HEK293 (cell line): ENCODE results near the gene MYLK4.

ENCODE experiments used
- CTCF ChIA-PET: fragments of 350-600 bp; formaldehyde crosslinking; extraction: SDS; loops from one replicate; lab custom pipeline; 2021; ENCODE audit warnings: antibody characterized with exemption; lab: Yijun Ruan, JAX
- POLR2A ChIA-PET: fragments of 300-600 bp; formaldehyde crosslinking; extraction: SDS; loops from one replicate; lab custom pipeline; 2020; ENCODE audit warnings: antibody characterized with exemption, inconsistent platforms; lab: Yijun Ruan, JAX
- H3K27ac ChIP-seq: fragments of 200-500 bp; sonication (Bioruptor generic); 2 replicates; pipeline ENCODE4 v1.5.1; 2014; ENCODE audit warnings: low read depth, low read length, control low read depth, inconsistent platforms; ENCODE audit errors: extremely low read depth
- H3K36me3 ChIP-seq, 2 experiments: fragments of 200-500 bp in 1 of 2; sonication (Bioruptor generic) in 1 of 2; 1 replicate in 1 of 2; 2 replicates in 1 of 2; pipeline ENCODE4 v1.5.1; 2014 to 2017; ENCODE audit warnings: inconsistent platforms in 2 of 2, low read length in 2 of 2; ENCODE audit not compliant: control insufficient read depth in 2 of 2, insufficient read depth in 1 of 2
- H3K4me1 ChIP-seq: fragments of 200-500 bp; sonication (Bioruptor generic); 2 replicates; pipeline ENCODE4 v1.5.1; 2014; ENCODE audit warnings: mild to moderate bottlenecking, low read length, inconsistent platforms; ENCODE audit not compliant: control insufficient read depth, insufficient read depth
- H3K4me3 ChIP-seq: 2 replicates; pipeline ENCODE4 v1.5.1; 2011; ENCODE audit warnings: low read depth, mild to moderate bottlenecking, control low read depth, low read length, moderate library complexity
- H3K9me3 ChIP-seq: fragments of 200-500 bp; sonication (Bioruptor generic); 2 replicates; pipeline ENCODE4 v1.5.1; 2014; ENCODE audit warnings: low read depth, low read length, inconsistent platforms; ENCODE audit not compliant: control insufficient read depth, insufficient read depth
- KLF8 ChIP-seq: fragments of 450-650 bp; formaldehyde crosslinking; IDR thresholded peaks from 2 replicates; pipeline ENCODE4 v1.5.1; 2016; ENCODE audit warnings: missing biosample characterization, missing genetic modification characterization
- KLF9 ChIP-seq: fragments of 450-650 bp; formaldehyde crosslinking; IDR thresholded peaks from 2 replicates; pipeline ENCODE4 v1.5.1; 2016; ENCODE audit warnings: missing biosample characterization, missing genetic modification characterization, low read depth
- SP3 ChIP-seq: fragments of 450-650 bp; formaldehyde crosslinking; IDR thresholded peaks from 2 replicates; pipeline ENCODE4 v1.5.1; 2016; ENCODE audit warnings: missing biosample characterization, missing genetic modification characterization
- TCF7L2 ChIP-seq: IDR thresholded peaks from 2 replicates; pipeline ENCODE4 v1.6.1; 2011; ENCODE audit warnings: low read depth, mild to moderate bottlenecking, inconsistent platforms, low read length, moderate library complexity, borderline replicate concordance
- YY1 ChIP-seq: fragments of 450-650 bp; formaldehyde crosslinking; IDR thresholded peaks from 2 replicates; pipeline ENCODE4 v1.5.1; 2018; ENCODE audit warnings: missing biosample characterization, missing genetic modification characterization
- ZBTB17 ChIP-seq: fragments of 450-650 bp; formaldehyde crosslinking; IDR thresholded peaks from 2 replicates; pipeline ENCODE4 v1.5.1; 2016; ENCODE audit warnings: missing biosample characterization, missing genetic modification characterization
- ZNF16 ChIP-seq: fragments of 450-650 bp; formaldehyde crosslinking; IDR thresholded peaks from 2 replicates; pipeline ENCODE4 v1.5.1; 2016; ENCODE audit warnings: low read depth, missing biosample characterization, missing genetic modification characterization
- ZNF169 ChIP-seq: fragments of 450-650 bp; formaldehyde crosslinking; IDR thresholded peaks from 2 replicates; pipeline ENCODE4 v1.5.1; 2016; ENCODE audit warnings: missing biosample characterization, missing genetic modification characterization
- ZNF292 ChIP-seq: fragments of 450-650 bp; formaldehyde crosslinking; IDR thresholded peaks from 2 replicates; pipeline ENCODE4 v1.5.1; 2016; ENCODE audit warnings: low read depth, missing biosample characterization, missing genetic modification characterization, borderline replicate concordance
- ZNF624 ChIP-seq: fragments of 450-650 bp; formaldehyde crosslinking; IDR thresholded peaks from 2 replicates; pipeline ENCODE4 v1.5.1; 2017; ENCODE audit warnings: missing biosample characterization, missing genetic modification characterization
- ZSCAN30 ChIP-seq: fragments of 450-650 bp; IDR thresholded peaks from 2 replicates; pipeline ENCODE4 v1.5.1; 2018; ENCODE audit warnings: missing biosample characterization, mild to moderate bottlenecking, missing genetic modification characterization, moderate library complexity
- TF ChIP-seq, protein P1 (sequence below): fragments of 450-650 bp; formaldehyde crosslinking; conservative IDR thresholded peaks from 2 replicates; pipeline ENCODE4 v1.5.1; 2016; ENCODE audit warnings: low read depth, missing biosample characterization, missing genetic modification characterization
- TF ChIP-seq, protein P2 (sequence below): fragments of 450-650 bp; formaldehyde crosslinking; IDR thresholded peaks from 2 replicates; pipeline ENCODE4 v1.5.1; 2017; ENCODE audit warnings: missing biosample characterization, missing genetic modification characterization
- TF ChIP-seq, protein P3 (sequence below): fragments of 450-650 bp; formaldehyde crosslinking; IDR thresholded peaks from 2 replicates; pipeline ENCODE4 v1.5.1; 2016; ENCODE audit warnings: missing biosample characterization, missing genetic modification characterization
- TF ChIP-seq, protein P4 (sequence below): fragments of 450-650 bp; formaldehyde crosslinking; IDR thresholded peaks from 2 replicates; pipeline ENCODE4 v1.5.1; 2017; ENCODE audit warnings: missing biosample characterization, missing genetic modification characterization
- TF ChIP-seq, protein P5 (sequence below): fragments of 450-650 bp; formaldehyde crosslinking; conservative IDR thresholded peaks from 2 replicates; pipeline ENCODE4 v1.5.1; 2016; ENCODE audit warnings: low read depth, missing biosample characterization, missing genetic modification characterization

MYLK4 gene

DNA sequence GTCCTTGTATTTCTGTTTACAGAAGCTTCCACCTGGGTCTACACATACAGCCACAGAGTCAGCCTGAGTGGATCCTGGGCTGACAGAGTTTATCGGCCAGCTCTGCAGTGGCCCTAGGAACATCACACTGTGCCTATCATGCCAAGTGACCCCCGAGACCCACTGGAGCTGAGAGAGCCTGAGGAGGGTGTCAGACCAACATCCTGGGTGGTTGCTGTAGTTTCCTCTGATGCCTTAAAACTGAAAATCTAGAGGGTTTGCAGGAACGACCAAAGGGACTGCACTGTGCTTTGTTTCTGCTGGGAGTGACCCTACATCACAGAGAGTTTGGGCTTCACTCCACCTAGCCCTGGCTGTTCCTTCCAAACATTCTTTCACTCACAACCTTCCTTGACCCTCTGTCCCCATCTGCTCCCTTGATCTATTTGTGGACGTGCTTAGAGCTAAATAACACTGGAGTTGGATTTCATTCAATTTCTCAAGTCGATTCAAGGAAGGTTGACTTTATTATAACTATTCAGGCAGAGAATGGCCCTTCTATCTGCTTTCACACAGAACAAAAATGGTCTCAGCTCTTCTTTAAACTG, 18.1 kb downstream of the MYLK4 start:
- no peaks in the 10 kb centered on the region for H3K36me3 ChIP-seq
- ChIA-PET CTCF (interaction anchor here (0.5 to 2.4 kb wide), 8 partner anchors 8 to 200 kb away, joined by 3 to 21 read pairs (median 4); partner anchors contain the start of gene MYLK4), POLR2A (no interaction called here)
- H3K4me1 ChIP-seq: no peaks in the 10 kb centered on the region
- H3K9me3 ChIP-seq: no peaks in the 10 kb centered on the region
- H3K27ac ChIP-seq: no peak overlapping the region
- H3K4me3 ChIP-seq: no peak overlapping the region
- TF ChIP-seq, protein P1, sequence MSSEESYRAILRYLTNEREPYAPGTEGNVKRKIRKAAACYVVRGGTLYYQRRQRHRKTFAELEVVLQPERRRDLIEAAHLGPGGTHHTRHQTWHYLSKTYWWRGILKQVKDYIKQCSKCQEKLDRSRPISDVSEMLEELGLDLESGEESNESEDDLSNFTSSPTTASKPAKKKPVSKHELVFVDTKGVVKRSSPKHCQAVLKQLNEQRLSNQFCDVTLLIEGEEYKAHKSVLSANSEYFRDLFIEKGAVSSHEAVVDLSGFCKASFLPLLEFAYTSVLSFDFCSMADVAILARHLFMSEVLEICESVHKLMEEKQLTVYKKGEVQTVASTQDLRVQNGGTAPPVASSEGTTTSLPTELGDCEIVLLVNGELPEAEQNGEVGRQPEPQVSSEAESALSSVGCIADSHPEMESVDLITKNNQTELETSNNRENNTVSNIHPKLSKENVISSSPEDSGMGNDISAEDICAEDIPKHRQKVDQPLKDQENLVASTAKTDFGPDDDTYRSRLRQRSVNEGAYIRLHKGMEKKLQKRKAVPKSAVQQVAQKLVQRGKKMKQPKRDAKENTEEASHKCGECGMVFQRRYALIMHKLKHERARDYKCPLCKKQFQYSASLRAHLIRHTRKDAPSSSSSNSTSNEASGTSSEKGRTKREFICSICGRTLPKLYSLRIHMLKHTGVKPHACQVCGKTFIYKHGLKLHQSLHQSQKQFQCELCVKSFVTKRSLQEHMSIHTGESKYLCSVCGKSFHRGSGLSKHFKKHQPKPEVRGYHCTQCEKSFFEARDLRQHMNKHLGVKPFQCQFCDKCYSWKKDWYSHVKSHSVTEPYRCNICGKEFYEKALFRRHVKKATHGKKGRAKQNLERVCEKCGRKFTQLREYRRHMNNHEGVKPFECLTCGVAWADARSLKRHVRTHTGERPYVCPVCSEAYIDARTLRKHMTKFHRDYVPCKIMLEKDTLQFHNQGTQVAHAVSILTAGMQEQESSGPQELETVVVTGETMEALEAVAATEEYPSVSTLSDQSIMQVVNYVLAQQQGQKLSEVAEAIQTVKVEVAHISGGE (tag by site-specific recombination): no peak
- TF ChIP-seq, protein P2, sequence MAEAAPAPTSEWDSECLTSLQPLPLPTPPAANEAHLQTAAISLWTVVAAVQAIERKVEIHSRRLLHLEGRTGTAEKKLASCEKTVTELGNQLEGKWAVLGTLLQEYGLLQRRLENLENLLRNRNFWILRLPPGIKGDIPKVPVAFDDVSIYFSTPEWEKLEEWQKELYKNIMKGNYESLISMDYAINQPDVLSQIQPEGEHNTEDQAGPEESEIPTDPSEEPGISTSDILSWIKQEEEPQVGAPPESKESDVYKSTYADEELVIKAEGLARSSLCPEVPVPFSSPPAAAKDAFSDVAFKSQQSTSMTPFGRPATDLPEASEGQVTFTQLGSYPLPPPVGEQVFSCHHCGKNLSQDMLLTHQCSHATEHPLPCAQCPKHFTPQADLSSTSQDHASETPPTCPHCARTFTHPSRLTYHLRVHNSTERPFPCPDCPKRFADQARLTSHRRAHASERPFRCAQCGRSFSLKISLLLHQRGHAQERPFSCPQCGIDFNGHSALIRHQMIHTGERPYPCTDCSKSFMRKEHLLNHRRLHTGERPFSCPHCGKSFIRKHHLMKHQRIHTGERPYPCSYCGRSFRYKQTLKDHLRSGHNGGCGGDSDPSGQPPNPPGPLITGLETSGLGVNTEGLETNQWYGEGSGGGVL (tag by site-specific recombination): no peak
- no peak for TF ChIP-seq ZNF16 (tag by site-specific recombination)

DNA sequence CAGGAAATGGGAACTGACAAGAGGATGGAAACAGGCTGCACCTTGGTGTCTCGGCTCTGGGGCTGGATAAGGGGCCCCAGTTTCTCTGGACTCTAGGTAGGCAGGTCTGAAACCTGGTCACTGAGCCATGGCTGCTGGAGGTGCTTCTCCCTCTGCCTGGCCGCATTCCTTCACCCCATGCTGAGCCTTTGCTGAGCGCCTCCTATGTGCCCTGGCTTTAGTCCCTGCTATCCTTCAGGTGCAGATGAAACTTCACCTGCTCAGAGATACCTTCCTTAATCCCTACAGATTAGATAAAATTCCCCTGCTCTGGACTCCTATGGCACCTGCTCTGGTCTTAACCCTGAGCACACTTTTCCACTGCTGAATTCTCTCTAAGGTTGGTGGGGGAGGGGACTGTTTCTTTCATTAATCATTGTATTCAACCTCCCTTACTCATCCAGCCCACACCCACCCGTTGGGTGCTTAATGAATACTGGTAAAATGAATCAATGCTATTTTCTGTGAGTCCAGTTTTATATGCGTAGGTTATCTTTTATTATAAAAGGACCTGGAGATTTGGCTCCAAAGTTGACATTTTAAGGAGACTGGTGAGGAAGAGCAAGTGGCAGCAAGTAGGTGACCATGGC, 19.3 kb downstream of the MYLK4 start:
- Histone ChIP-seq H3K4me1 (no peaks in the 10 kb centered on the region), H3K9me3 (no peaks in the 10 kb centered on the region), H3K27ac (no peak overlapping the region), H3K4me3 (no peak overlapping the region), H3K36me3 (no peaks in the 10 kb centered on the region)
- POLR2A ChIA-PET: no interaction called here
- CTCF ChIA-PET: interaction anchor here (2.1 to 2.4 kb wide), 2 partner anchors 10 to 19 kb away, joined by 6 to 21 read pairs; partner anchors contain the start of gene MYLK4
- TF ChIP-seq, protein P3, sequence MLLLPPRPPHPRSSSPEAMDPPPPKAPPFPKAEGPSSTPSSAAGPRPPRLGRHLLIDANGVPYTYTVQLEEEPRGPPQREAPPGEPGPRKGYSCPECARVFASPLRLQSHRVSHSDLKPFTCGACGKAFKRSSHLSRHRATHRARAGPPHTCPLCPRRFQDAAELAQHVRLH (tag by site-specific recombination): no peak
- TF ChIP-seq YY1 (no peak), ZNF169 (tag by site-specific recombination) (no peak)

DNA sequence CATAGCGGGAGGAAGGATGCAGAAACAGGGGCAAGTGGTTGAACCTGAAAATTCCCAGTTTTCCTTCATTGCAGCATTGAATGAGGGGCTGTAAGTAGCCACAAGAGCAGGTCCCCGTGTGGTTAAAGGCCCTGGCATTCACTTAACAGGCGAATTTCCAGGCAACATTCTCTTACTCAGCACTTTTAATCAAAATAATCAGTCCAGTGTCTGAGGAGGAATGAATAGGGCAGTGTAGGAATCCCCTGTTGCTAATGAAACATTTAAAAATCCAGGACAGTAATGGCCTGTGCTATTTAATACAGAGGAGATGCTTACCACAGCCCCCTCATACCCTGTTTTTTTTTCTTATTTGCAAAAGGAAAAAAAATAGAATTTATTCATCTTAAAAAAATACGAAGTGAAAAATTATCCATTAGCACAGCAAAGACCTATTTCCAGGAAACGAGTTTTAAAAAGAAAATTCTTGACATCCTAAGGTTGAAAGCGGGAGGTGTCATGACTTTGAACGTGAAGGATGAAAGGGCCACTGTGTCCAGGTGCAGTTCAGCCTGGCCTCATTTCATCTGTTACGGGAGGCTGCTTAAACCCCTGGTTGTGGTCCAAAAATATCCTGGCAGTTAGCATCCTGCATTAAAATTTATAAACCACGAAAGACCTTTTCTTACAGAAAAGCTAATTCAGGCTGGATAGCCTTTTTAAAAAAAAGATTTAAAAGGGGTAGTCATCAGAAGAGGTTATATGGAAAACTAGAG, 20.2 kb downstream of the MYLK4 start:
- no peaks in the 10 kb centered on the region for H3K4me1 ChIP-seq
- ChIA-PET POLR2A (no interaction called here), CTCF (interaction anchor here (0.7 kb wide), 1 partner anchor 26 kb away, joined by 4 read pairs; no protein-coding TSS in a partner anchor)
- H3K36me3 ChIP-seq: no peaks in the 10 kb centered on the region
- no peak overlapping the region for H3K4me3 ChIP-seq
- H3K9me3 ChIP-seq: no peaks in the 10 kb centered on the region
- no peak overlapping the region for H3K27ac ChIP-seq
- TF ChIP-seq ZBTB17 (tag by site-specific recombination): no peak
- TF ChIP-seq, protein P4, sequence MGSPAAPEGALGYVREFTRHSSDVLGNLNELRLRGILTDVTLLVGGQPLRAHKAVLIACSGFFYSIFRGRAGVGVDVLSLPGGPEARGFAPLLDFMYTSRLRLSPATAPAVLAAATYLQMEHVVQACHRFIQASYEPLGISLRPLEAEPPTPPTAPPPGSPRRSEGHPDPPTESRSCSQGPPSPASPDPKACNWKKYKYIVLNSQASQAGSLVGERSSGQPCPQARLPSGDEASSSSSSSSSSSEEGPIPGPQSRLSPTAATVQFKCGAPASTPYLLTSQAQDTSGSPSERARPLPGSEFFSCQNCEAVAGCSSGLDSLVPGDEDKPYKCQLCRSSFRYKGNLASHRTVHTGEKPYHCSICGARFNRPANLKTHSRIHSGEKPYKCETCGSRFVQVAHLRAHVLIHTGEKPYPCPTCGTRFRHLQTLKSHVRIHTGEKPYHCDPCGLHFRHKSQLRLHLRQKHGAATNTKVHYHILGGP (tag by site-specific recombination): no peak
- TF ChIP-seq ZNF624: no peak
- TF ChIP-seq, protein P5, sequence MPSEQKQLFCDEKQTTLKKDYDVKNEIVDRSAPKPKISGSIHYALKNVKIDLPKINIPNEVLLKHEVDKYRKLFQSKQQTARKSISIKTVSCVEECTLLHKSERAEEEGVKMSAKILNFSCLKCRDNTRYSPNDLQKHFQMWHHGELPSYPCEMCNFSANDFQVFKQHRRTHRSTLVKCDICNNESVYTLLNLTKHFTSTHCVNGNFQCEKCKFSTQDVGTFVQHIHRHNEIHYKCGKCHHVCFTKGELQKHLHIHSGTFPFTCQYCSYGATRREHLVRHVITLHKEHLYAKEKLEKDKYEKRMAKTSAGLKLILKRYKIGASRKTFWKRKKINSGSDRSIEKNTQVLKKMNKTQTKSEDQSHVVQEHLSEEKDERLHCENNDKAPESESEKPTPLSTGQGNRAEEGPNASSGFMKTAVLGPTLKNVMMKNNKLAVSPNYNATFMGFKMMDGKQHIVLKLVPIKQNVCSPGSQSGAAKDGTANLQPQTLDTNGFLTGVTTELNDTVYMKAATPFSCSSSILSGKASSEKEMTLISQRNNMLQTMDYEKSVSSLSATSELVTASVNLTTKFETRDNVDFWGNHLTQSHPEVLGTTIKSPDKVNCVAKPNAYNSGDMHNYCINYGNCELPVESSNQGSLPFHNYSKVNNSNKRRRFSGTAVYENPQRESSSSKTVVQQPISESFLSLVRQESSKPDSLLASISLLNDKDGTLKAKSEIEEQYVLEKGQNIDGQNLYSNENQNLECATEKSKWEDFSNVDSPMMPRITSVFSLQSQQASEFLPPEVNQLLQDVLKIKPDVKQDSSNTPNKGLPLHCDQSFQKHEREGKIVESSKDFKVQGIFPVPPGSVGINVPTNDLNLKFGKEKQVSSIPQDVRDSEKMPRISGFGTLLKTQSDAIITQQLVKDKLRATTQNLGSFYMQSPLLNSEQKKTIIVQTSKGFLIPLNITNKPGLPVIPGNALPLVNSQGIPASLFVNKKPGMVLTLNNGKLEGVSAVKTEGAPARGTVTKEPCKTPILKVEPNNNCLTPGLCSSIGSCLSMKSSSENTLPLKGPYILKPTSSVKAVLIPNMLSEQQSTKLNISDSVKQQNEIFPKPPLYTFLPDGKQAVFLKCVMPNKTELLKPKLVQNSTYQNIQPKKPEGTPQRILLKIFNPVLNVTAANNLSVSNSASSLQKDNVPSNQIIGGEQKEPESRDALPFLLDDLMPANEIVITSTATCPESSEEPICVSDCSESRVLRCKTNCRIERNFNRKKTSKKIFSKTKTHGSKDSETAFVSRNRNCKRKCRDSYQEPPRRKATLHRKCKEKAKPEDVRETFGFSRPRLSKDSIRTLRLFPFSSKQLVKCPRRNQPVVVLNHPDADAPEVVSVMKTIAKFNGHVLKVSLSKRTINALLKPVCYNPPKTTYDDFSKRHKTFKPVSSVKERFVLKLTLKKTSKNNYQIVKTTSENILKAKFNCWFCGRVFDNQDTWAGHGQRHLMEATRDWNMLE (tag by site-specific recombination): no peak
- TF ChIP-seq ZSCAN30 (tag by site-specific recombination): no peak
- no peak for TF ChIP-seq SP3
- TF ChIP-seq TCF7L2: no peak
- TF ChIP-seq KLF9: no peak
- TF ChIP-seq ZNF292 (tag by site-specific recombination): no peak
- no peak for TF ChIP-seq KLF8 (tag by site-specific recombination)
